Mammary epithelial cell (primary cell): Measurements from ENCODE around the gene SNAP25.

ENCODE experiments used
- EZH2 ChIP-seq: IDR thresholded peaks from 2 replicates; pipeline ENCODE4 v1.6.1; 2012; ENCODE audit warnings: low read length, inconsistent platforms, borderline replicate concordance
- TF ChIP-seq, protein P1 (sequence below), 2 donors: IDR thresholded peaks in 1 of 2; conservative IDR thresholded peaks in 1 of 2; 2 replicates each; pipeline ENCODE4 v1.5.1; 2011 to 2012; ENCODE audit warnings: inconsistent platforms in 2 of 2, low read length in 2 of 2, mild to moderate bottlenecking in 2 of 2, control low read depth in 1 of 2, low read depth in 1 of 2; ENCODE audit not compliant: insufficient read depth in 1 of 2; ENCODE audit errors: extremely low read depth in 1 of 2

GRCh38 chr20:10219452-10219791 is 792 bp downstream of the SNAP25 start:
- TF ChIP-seq, protein P1, sequence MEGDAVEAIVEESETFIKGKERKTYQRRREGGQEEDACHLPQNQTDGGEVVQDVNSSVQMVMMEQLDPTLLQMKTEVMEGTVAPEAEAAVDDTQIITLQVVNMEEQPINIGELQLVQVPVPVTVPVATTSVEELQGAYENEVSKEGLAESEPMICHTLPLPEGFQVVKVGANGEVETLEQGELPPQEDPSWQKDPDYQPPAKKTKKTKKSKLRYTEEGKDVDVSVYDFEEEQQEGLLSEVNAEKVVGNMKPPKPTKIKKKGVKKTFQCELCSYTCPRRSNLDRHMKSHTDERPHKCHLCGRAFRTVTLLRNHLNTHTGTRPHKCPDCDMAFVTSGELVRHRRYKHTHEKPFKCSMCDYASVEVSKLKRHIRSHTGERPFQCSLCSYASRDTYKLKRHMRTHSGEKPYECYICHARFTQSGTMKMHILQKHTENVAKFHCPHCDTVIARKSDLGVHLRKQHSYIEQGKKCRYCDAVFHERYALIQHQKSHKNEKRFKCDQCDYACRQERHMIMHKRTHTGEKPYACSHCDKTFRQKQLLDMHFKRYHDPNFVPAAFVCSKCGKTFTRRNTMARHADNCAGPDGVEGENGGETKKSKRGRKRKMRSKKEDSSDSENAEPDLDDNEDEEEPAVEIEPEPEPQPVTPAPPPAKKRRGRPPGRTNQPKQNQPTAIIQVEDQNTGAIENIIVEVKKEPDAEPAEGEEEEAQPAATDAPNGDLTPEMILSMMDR (conservative IDR thresholded peaks at IDR 0.05 in 1 of 2, IDR thresholded peaks at IDR 0.05 in 1 of 2; ENCODE audit: extremely low read depth in 1 of 2, insufficient read depth in 1 of 2, low read depth in 1 of 2, low read length in 2 of 2) = no peak
- TF ChIP-seq EZH2 = no peak
